GM12801 (cell line): ENCODE data around the gene ADAM12.

ENCODE experiments used
- TF ChIP-seq, protein P1 (sequence below): IDR thresholded peaks from one replicate; pipeline ENCODE4 v1.5.1; 2011; ENCODE audit warnings: control low read depth; ENCODE audit not compliant: insufficient read length; ENCODE audit errors: extremely low read depth

The ADAM12 gene

DNA sequence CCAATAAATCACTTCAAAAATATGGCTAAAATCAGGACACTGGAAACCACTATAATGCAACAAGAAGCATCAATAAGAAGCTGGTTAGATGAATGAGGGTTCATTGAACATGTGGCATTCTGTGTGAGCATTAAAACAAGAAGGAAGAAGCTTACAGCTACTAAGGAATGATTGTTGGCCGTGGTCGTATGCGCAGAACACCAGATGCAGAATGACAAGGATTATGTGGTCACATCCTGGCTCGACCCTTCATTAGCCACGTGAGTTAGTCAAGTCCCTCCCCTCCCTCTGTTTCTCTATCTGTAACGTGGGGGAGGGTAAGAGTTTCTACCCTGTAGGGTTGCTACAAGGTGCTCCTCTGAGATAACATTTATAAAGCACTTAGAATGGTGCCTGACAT, 174.3 kb downstream of the ADAM12 start:
- TF ChIP-seq, protein P1, sequence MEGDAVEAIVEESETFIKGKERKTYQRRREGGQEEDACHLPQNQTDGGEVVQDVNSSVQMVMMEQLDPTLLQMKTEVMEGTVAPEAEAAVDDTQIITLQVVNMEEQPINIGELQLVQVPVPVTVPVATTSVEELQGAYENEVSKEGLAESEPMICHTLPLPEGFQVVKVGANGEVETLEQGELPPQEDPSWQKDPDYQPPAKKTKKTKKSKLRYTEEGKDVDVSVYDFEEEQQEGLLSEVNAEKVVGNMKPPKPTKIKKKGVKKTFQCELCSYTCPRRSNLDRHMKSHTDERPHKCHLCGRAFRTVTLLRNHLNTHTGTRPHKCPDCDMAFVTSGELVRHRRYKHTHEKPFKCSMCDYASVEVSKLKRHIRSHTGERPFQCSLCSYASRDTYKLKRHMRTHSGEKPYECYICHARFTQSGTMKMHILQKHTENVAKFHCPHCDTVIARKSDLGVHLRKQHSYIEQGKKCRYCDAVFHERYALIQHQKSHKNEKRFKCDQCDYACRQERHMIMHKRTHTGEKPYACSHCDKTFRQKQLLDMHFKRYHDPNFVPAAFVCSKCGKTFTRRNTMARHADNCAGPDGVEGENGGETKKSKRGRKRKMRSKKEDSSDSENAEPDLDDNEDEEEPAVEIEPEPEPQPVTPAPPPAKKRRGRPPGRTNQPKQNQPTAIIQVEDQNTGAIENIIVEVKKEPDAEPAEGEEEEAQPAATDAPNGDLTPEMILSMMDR: no peak

GRCh38 chr10:126212738-126213137, 175.5 kb downstream of the ADAM12 start:
- TF ChIP-seq, protein P1: no peak

DNA sequence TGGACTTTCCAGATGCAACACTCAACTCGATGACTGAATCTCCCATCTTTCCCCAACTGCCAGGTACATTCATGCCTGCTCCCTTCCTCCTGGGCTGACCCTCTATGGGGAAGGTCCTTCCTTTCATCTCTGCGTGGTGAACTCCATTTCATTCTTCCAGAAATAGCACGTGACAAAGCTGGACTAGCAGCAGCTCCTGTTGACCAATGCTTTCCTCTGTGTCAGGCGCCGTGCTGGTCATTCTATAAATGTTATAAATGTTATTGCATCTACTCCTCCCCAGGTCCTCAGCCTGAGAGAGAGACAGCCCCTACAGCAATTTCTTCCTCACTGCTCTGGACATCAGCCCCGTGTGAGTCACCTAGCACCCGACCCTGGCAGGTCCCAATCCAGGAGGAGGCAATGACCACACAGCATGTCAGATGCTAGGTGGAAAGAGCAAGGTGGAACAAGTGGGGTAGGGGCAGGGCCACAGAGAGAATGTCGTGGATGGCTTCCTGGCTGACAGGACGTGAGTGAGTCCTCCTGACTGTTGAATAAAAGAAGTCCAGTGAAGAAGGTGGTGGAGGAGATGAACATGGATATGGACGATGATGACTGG, 178.1 kb downstream of the ADAM12 start:
- TF ChIP-seq, protein P1: no peak

GRCh38 chr10:126209451-126209850, 178.8 kb downstream of the ADAM12 start:
- TF ChIP-seq, protein P1: no peak

DNA sequence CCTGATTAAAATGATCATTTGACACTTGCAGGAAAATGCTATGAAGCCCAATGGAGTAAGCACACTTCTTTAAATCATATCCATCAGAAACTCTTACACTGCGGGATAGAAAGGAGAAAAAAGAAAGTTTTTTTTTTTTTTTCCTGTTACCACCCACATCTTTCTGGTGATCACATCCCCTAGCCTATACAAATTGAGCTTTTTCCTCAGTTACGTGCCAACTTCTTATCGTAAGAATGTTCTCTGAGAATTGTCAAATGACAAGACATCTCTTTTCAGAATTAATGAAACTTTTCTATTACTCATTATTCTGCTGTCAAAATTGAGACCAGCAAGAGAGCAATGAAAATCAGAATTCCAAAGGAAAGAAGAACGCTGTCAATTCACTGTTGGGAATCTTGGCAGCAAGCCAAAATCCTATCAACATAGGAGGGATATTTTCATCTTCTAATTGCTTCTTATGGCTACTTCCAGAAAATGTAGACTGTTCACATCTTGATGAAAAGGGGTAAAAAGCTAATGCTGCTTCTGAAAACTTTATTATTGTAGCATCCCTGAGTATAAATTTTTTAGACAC, 179.5 kb downstream of the ADAM12 start:
- TF ChIP-seq, protein P1: no peak

- TF ChIP-seq, protein P1: no peak
Measured at GRCh38 chr10:126207851-126208250, 180.4 kb downstream of the ADAM12 start.

DNA sequence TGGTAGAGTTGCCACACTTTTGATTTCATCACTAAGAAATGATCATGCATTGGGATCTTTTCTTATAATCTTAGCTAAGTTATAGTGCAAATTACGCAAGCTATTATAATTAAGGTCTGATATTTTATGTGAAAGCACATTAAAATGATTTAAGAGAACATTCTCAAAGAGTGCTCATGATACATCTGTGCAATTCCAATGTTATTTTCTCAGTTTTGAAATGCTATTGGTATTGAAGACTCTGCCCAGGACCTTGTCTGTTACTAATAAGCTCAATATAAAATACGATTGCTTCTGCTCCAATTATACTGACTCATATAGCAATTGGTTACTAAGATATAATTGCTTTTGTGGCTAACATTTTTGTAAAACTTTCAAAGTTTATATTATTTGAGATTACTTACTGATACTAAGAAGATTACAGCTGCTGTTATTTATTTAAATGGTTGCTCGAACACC, 180.9 kb downstream of the ADAM12 start:
- TF ChIP-seq, protein P1: no peak
